Kidney epithelial cell (primary cell): ENCODE measurements around the gene KRTAP2-1. TPM values are rescaled to one million over a fixed set of nuclear protein-coding genes. Genes with fewer than 3 reads are reported as not detected.
"Not testable (repeated sequence)": the region's sequence is repeated elsewhere in the genome, so short reads cannot be mapped to it uniquely, and the experiment has no call there.

ENCODE experiments used
- DNase-seq: peaks from one replicate; pipeline ENCODE4 v3.0.0-alpha.2; 2010; ENCODE audit warnings: low read depth
- H3K27me3 ChIP-seq: 2 replicates; pipeline ENCODE4 v1.6.0; 2011; ENCODE audit warnings: low read length; ENCODE audit not compliant: control insufficient read depth, insufficient read depth
- H3K36me3 ChIP-seq: 2 replicates; pipeline ENCODE4 v1.5.1; 2011; ENCODE audit warnings: low read length; ENCODE audit not compliant: control insufficient read depth, insufficient read depth
- H3K4me3 ChIP-seq: 2 replicates; pipeline ENCODE4 v1.5.1; 2011; ENCODE audit warnings: low read depth, mild to moderate bottlenecking, control low read depth, low read length
- CTCF ChIP-seq: IDR thresholded peaks from 2 replicates; pipeline ENCODE4 v1.5.1; 2011; ENCODE audit warnings: mild to moderate bottlenecking, moderate library complexity, low read length, control low read depth, inconsistent platforms; ENCODE audit not compliant: insufficient read depth, poor library complexity, severe bottlenecking
- total RNA-seq: library from RNA; depleted of rRNA; stranded (reverse); fragments of >200 nt; gene quantifications from 2 replicates; pipeline ENCODE4 v1.2.3, GENCODE V29; 2015

KRTAP2-1 gene
- not detected in 2 replicates for total RNA-seq

GRCh38 chr17:41046735-41047465, at the start of gene KRTAP2-1:
Gene KRTAP2-1, minus strand, starts transcription at chr17:41047316. Its CDS starts 49 bp downstream, at chr17:41047267.
- not testable (repeated sequence) for DNase-seq

DNA sequence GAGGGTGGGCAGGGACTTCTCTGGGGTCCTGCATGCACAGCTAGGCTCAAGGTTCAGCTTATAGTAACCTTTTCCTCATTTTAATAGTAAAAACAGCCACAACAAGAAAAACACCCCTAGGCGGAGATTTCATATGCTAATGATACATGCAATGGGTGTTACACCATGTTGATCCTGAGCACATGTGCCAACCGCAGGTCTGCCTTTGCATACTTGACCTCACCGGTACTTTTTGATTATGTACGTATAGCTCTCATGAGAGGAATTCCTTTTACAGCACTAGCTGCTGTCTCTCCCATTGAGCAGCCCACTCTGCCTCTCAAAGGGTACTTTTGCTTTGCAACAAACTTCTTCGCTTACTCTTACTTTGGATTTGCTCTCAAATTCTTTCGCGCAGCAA, 48.9 kb upstream of the KRTAP2-1 start:
- H3K36me3 ChIP-seq, result no peaks in the 10 kb centered on the region
- no peaks in the 10 kb centered on the region for H3K27me3 ChIP-seq
- TF ChIP-seq CTCF, result no peak
- no peak for DNase-seq
- no peak overlapping the region for H3K4me3 ChIP-seq

More at GRCh38 chr17:41046735-41047465, at the start of gene KRTAP2-1:
- not testable (repeated sequence) for H3K27me3 ChIP-seq, H3K36me3 ChIP-seq, H3K4me3 ChIP-seq

GRCh38 chr17:41088760-41089352, 41.7 kb upstream of the KRTAP2-1 start:
- H3K27me3 ChIP-seq, DNase-seq, H3K4me3 ChIP-seq, H3K36me3 ChIP-seq: not testable (repeated sequence)

DNA sequence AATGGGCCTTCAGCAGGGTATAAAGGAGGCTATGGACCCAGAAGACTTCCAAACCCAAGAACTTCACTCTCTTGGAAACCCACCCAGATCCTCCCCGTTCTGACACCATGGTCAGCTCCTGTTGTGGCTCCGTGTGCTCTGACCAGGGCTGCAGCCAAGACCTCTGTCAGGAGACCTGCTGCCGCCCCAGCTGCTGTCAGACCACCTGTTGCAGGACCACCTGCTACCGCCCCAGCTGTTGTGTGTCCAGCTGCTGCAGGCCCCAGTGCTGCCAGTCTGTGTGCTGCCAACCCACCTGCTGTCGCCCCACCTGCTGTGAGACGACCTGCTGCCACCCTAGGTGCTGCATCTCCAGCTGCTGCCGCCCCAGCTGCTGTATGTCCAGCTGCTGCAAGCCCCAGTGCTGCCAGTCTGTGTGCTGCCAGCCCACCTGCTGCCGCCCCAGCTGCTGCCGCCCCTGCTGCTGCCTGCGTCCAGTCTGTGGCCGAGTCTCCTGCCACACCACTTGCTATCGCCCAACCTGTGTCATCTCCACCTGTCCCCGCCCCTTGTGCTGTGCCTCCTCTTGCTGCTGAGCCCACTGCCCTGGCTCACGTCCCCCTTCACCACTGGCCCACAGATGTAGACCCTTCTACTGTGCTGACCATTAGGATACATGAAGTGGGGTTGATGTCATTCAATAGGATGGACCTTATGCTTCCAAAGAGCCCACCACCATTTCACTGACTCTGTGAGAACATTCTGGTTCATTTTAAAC, 37.2 kb upstream of the KRTAP2-1 start, which contains the start of gene KRTAP4-7:
Gene KRTAP4-7, plus strand, starts transcription at position 51 of the 757 bp plus-strand sequence. Its CDS starts 57 bp downstream, at position 108.
- not testable (repeated sequence) for H3K4me3 ChIP-seq, H3K27me3 ChIP-seq, H3K36me3 ChIP-seq, DNase-seq

DNA sequence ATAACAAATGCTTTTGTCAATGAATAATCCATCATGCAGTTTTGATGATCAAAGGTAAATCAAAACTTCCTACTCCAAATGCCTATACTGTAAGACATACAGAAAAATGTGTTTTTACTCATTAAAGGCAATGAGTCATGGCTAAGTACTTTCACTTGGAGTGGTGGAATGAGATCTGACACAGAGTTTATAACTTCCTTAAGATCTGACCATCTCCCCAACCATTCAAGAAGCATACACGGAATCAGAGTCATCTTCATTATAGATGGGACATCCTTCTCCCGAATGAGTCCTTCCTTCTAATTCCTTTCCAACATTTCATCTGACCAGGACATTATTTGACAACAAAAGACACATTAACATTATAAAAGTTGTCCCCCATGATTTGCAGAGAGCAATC, 36.3 kb upstream of the KRTAP2-1 start:
- not testable (repeated sequence) for DNase-seq, H3K36me3 ChIP-seq, H3K4me3 ChIP-seq, H3K27me3 ChIP-seq

- no peaks in the 10 kb centered on the region for H3K36me3 ChIP-seq
- DNase-seq, result no peak
- no peak overlapping the region for H3K4me3 ChIP-seq
- TF ChIP-seq CTCF, result no peak
- no peaks in the 10 kb centered on the region for H3K27me3 ChIP-seq
These were observed 35.5 kb upstream of the KRTAP2-1 start for GRCh38 chr17:41082626-41083025.

GRCh38 chr17:41076788-41077187, 29.7 kb upstream of the KRTAP2-1 start:
- no peaks in the 10 kb centered on the region for H3K36me3 ChIP-seq
- no peaks in the 10 kb centered on the region for H3K27me3 ChIP-seq
- no peak for TF ChIP-seq CTCF
- DNase-seq, result no peak
- no peak overlapping the region for H3K4me3 ChIP-seq
